HAP-1 (cell line): ENCODE measurements around the gene EYS.
"Not testable (repeated sequence)": the region's sequence is repeated elsewhere in the genome, so short reads cannot be mapped to it uniquely, and the experiment has no call there.

Source experiments
- DNase-seq, 2 experiments: peaks; one replicate each; pipeline ENCODE4 v3.0.0-alpha.2; 2016 to 2020; ENCODE audit warnings: low spot score in 2 of 2
- H3K27me3 ChIP-seq: fragments of 250-450 bp; sonication (Bioruptor Pico); 2 replicates; pipeline ENCODE4 v1.5.1; 2020; ENCODE audit warnings: low read depth, mild to moderate bottlenecking, moderate library complexity
- H3K36me3 ChIP-seq: fragments of 250-450 bp; sonication (Bioruptor Pico); replicated peaks from 2 replicates; pipeline ENCODE4 v1.5.1; 2020; ENCODE audit warnings: mild to moderate bottlenecking
- H3K4me1 ChIP-seq: fragments of 250-450 bp; sonication (Bioruptor Pico); 2 replicates; pipeline ENCODE4 v1.5.1; 2020; ENCODE audit warnings: mild to moderate bottlenecking
- H3K4me3 ChIP-seq: fragments of 250-450 bp; sonication (Bioruptor Pico); 2 replicates; pipeline ENCODE4 v1.5.1; 2020; ENCODE audit warnings: mild to moderate bottlenecking, moderate library complexity
- H3K9me3 ChIP-seq: fragments of 250-450 bp; sonication (Bioruptor Pico); 2 replicates; pipeline ENCODE4 v1.5.1; 2020; ENCODE audit warnings: mild to moderate bottlenecking, moderate library complexity
- in situ Hi-C: fragments of 300-500 bp; cut with MboI; formaldehyde crosslinking; loops from 3 replicates; pipeline ENCODE4 v1.14.3; 2020; ENCODE audit warnings: low sequenced_read_pairs, inconsistent platforms, mixed read lengths

Gene EYS

GRCh38 chr6:64000818-64001491, 1706.1 kb downstream of the EYS start:
- in situ Hi-C loops, result no loop called here
- Histone ChIP-seq H3K4me3 (no peak overlapping the region), H3K4me1 (no peaks in the 10 kb centered on the region), H3K36me3 (no peaks in the 10 kb centered on the region), H3K9me3 (no peaks in the 10 kb centered on the region), H3K27me3 (no peaks in the 10 kb centered on the region)
- no peak for DNase-seq

DNA sequence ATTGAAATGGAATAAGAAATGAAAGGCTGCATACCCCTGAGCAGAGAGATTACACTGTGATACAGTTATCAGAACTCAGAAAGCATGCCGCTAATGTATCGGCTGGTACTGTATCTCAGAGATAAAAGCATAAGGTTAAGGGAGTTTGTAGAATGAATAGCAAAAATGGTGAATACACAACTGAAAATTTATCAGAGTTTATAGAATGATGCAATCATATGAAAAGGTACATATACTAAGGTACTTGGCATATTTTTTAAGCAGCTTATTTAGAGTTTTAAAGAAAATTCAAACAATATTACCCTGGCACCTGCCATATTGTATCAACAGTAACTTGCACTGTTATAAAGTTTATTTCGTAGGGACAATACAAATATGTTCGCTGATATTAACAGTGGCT, 1707.4 kb downstream of the EYS start:
- DNase-seq, result no peak
- Histone ChIP-seq H3K36me3 (no peaks in the 10 kb centered on the region), H3K27me3 (no peaks in the 10 kb centered on the region), H3K4me1 (no peaks in the 10 kb centered on the region), H3K9me3 (no peaks in the 10 kb centered on the region), H3K4me3 (no peak overlapping the region)
- in situ Hi-C loops, result no loop called here

DNA sequence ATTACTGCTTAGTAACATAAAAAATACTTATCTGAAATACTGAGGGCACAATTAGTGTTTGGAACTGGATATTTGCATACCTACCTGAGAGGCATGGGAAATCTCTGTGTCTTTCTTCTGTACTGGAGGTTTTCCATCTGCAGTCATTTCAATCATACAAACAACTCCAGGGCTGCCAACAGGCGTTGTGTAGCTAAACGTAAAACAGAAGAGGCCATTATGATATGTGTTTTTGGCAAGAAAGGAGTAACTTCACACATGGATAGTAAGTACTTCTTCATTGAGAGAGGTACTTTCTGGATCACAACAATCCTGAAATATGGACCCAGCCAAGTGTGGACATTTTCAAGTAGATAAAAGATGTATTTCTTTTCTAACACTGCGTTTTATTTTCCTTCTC, 1708.0 kb downstream of the EYS start:
- Histone ChIP-seq H3K4me1 (no peaks in the 10 kb centered on the region), H3K9me3 (no peaks in the 10 kb centered on the region), H3K4me3 (no peak overlapping the region), H3K27me3 (no peaks in the 10 kb centered on the region), H3K36me3 (no peaks in the 10 kb centered on the region)
- in situ Hi-C loops, result no loop called here
- no peak for DNase-seq

DNA sequence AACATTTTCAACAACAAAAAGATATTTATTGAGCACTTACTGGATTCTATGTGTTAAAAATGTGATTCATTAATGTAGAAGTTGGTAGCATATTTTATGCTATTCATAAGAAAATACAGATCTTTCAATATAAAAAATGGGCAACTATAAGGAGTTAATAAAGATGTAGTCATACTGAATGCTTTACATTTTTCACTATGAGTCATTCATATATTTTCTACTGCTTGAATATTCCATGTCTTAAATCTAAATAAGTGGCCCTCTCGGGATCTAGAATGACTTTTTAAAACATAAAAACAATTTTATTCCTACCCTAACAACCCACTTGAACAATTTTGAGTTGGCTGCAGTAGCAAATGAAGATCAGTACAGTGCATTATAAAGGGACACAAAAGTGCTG, 1709.3 kb downstream of the EYS start:
- no peak for DNase-seq
- Histone ChIP-seq H3K9me3 (no peaks in the 10 kb centered on the region), H3K36me3 (no peaks in the 10 kb centered on the region), H3K4me1 (no peaks in the 10 kb centered on the region), H3K27me3 (no peaks in the 10 kb centered on the region), H3K4me3 (no peak overlapping the region)
- in situ Hi-C loops, result no loop called here

GRCh38 chr6:63997221-63997620, 1709.8 kb downstream of the EYS start:
- Histone ChIP-seq H3K4me3 (no peak overlapping the region), H3K4me1 (no peaks in the 10 kb centered on the region), H3K27me3 (no peaks in the 10 kb centered on the region), H3K36me3 (no peaks in the 10 kb centered on the region), H3K9me3 (no peaks in the 10 kb centered on the region)
- in situ Hi-C loops, result no loop called here
- DNase-seq, result no peak

DNA sequence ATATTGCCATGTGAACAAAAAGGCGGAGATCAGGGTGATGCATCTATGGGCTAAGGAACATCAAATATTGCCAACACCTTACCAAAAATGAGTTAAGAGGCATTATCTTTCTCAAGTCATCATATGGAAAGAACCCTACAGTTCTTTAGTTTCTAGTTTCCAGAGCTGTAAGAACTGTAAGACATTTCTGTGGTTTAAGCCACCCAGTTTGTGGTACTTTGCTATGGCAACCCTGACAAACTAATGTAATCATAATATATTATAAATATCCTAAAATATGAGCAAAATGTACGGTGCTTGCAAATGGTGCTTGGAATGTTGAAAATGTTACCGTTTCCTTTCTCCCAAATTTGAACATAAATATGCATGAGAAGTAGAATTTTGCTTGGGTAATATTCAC, 1721.8 kb downstream of the EYS start:
- Histone ChIP-seq H3K27me3 (no peaks in the 10 kb centered on the region), H3K9me3 (no peaks in the 10 kb centered on the region), H3K4me3 (no peak overlapping the region), H3K4me1 (no peaks in the 10 kb centered on the region), H3K36me3 (no peaks in the 10 kb centered on the region)
- in situ Hi-C loops, result no loop called here
- no peak for DNase-seq

- Histone ChIP-seq H3K27me3 (no peaks in the 10 kb centered on the region), H3K4me3 (no peak overlapping the region), H3K9me3 (no peaks in the 10 kb centered on the region), H3K36me3 (no peaks in the 10 kb centered on the region), H3K4me1 (no peaks in the 10 kb centered on the region)
- in situ Hi-C loops, result no loop called here
- no peak for DNase-seq
Observed at GRCh38 chr6:63975699-63976098, 1731.3 kb downstream of the EYS start.

- Histone ChIP-seq H3K4me3 (no peak overlapping the region), H3K36me3 (no peaks in the 10 kb centered on the region), H3K4me1 (no peaks in the 10 kb centered on the region), H3K27me3 (no peaks in the 10 kb centered on the region), H3K9me3 (no peaks in the 10 kb centered on the region)
- in situ Hi-C loops, result no loop called here
- no peak for DNase-seq
Observed at GRCh38 chr6:63968650-63969049, 1738.4 kb downstream of the EYS start.

- Histone ChIP-seq H3K27me3 (no peaks in the 10 kb centered on the region), H3K4me3 (no peak overlapping the region), H3K36me3 (no peaks in the 10 kb centered on the region), H3K9me3 (no peaks in the 10 kb centered on the region), H3K4me1 (no peaks in the 10 kb centered on the region)
- in situ Hi-C loops, result no loop called here
- DNase-seq, result no peak
Observed at GRCh38 chr6:63964366-63964765, 1742.7 kb downstream of the EYS start.

GRCh38 chr6:63963769-63964315, 1743.2 kb downstream of the EYS start:
- Histone ChIP-seq H3K36me3 (no peaks in the 10 kb centered on the region), H3K4me1 (no peaks in the 10 kb centered on the region), H3K27me3 (no peaks in the 10 kb centered on the region), H3K4me3 (no peak overlapping the region), H3K9me3 (no peaks in the 10 kb centered on the region)
- DNase-seq, result no peak
- in situ Hi-C loops, result no loop called here

DNA sequence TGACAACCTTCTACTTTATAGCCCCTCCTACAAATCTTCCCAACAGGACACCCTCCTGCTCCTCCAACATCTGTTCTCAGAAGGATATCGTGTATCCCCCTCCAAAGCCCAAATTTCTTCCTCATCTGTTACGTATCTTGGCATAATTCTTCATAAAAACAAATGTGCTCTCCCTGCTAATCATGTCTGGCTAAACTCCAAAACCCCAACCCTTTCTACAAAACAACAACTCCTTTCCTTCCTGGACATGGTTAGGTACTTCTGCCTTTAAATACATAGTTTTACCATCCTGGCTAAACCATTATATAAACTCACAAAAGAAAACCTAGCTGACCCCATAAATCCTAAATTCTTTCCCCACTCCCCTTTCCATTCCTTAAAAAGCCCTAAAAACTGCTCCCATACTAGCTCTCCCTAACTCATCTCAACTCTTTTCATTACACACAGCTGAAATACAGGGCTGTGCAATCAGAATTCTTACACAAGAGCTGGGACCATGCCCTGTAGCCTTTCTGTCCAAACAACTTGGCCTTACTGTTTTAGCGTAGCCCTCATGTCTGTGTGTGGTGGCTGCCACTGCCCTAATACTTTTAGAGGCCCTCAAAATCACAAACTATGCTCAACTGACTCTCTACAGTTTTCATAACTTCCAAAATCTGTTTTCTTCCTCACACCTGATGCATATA, 1753.5 kb downstream of the EYS start:
- in situ Hi-C loops, H3K36me3 ChIP-seq, DNase-seq, H3K9me3 ChIP-seq, H3K4me1 ChIP-seq, H3K4me3 ChIP-seq, H3K27me3 ChIP-seq: not testable (repeated sequence)

GRCh38 chr6:63947792-63948529, 1759.1 kb downstream of the EYS start:
- no peaks in the 10 kb centered on the region for H3K27me3 ChIP-seq
- DNase-seq, result no peak
- no peaks in the 10 kb centered on the region for H3K9me3 ChIP-seq
- H3K4me3 ChIP-seq, result no peak overlapping the region
- no peaks in the 10 kb centered on the region for H3K36me3 ChIP-seq
- in situ Hi-C loops, result no loop called here
- no peaks in the 10 kb centered on the region for H3K4me1 ChIP-seq

DNA sequence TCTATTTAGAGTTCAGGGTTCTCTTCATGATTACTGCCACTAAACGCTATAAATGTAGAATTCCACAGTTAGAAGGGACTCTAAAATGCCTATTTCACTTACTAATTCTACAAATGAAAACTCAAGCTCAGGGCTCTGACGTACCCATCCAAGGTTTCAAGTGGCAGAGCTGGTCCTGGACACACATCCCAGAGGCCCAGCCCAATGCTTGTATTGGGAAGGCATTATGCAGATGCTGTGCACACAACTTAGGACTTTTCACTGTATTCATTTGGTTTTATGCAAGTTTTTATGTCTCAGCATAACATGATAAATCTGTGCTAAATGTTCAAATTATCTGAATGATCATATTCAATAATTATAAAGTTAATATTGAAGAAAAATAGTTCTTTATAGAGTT, 1761.0 kb downstream of the EYS start:
- Histone ChIP-seq H3K4me1 (no peaks in the 10 kb centered on the region), H3K9me3 (no peaks in the 10 kb centered on the region), H3K36me3 (no peaks in the 10 kb centered on the region), H3K4me3 (no peak overlapping the region), H3K27me3 (no peaks in the 10 kb centered on the region)
- in situ Hi-C loops, result no loop called here
- DNase-seq, result no peak

- DNase-seq, result no peak
- Histone ChIP-seq H3K27me3 (no peaks in the 10 kb centered on the region), H3K4me3 (no peak overlapping the region), H3K4me1 (no peaks in the 10 kb centered on the region), H3K36me3 (no peaks in the 10 kb centered on the region), H3K9me3 (no peaks in the 10 kb centered on the region)
- in situ Hi-C loops, result no loop called here
Observed at GRCh38 chr6:63943826-63944225, 1763.2 kb downstream of the EYS start.
